HepG2 (cell line): Measurements from ENCODE around the gene PRKG1. TPM values are rescaled to one million over a fixed set of nuclear protein-coding genes. Genes with fewer than 3 reads are reported as not detected.

ENCODE experiments used
- BHLHE40 ChIP-seq: IDR thresholded peaks from 2 replicates; pipeline ENCODE4 v1.6.1; 2011; ENCODE audit warnings: low read length, improper control_type of control experiment
- FLYWCH1 ChIP-seq: sonication (generic); formaldehyde crosslinking; IDR thresholded peaks from 2 replicates; pipeline ENCODE4 v1.8.1; 2023; ENCODE audit warnings: mild to moderate bottlenecking, missing genetic modification reagents
- HNRNPH1 ChIP-seq: fragments of 200-400 bp; formaldehyde crosslinking; optimal IDR thresholded peaks from 2 replicates; pipeline ENCODE3; 2017; ENCODE audit warnings: mild to moderate bottlenecking, low read depth, low read length
- NRL ChIP-seq: sonication (generic); formaldehyde crosslinking; IDR thresholded peaks from 2 replicates; pipeline ENCODE4 v1.5.0; 2020; ENCODE audit warnings: missing genetic modification reagents, mild to moderate bottlenecking, moderate library complexity, borderline replicate concordance
- PTBP1 ChIP-seq: fragments of 200-400 bp; formaldehyde crosslinking; IDR thresholded peaks from 2 replicates; pipeline ENCODE4 v1.6.1; 2018; ENCODE audit warnings: low read length, low read depth; ENCODE audit not compliant: poor library complexity, severe bottlenecking
- RBAK ChIP-seq: sonication (generic); formaldehyde crosslinking; IDR thresholded peaks from 2 replicates; pipeline ENCODE4 v1.5.1; 2020; ENCODE audit warnings: mild to moderate bottlenecking, missing genetic modification reagents
- REPIN1 ChIP-seq: sonication (generic); formaldehyde crosslinking; IDR thresholded peaks from 2 replicates; pipeline ENCODE4 v1.8.0; 2022; ENCODE audit warnings: missing genetic modification reagents, low read depth, mild to moderate bottlenecking, borderline replicate concordance
- RFX1 ChIP-seq: fragments of 450-650 bp; IDR thresholded peaks from 2 replicates; pipeline ENCODE4 v1.6.1; 2017
- TMF1 ChIP-seq: sonication (generic); formaldehyde crosslinking; IDR thresholded peaks from 2 replicates; pipeline ENCODE4 v1.8.1; 2022; ENCODE audit warnings: low read depth, missing genetic modification reagents
- ZMAT3 ChIP-seq: sonication (generic); formaldehyde crosslinking; conservative IDR thresholded peaks from 2 replicates; pipeline ENCODE4 v1.7.0; 2021; ENCODE audit warnings: missing genetic modification reagents
- ZNF766 ChIP-seq: sonication (generic); formaldehyde crosslinking; IDR thresholded peaks from 2 replicates; pipeline ENCODE4 v1.5.0; 2020; ENCODE audit warnings: missing genetic modification reagents, borderline replicate concordance
- polyA plus RNA-seq, 8 experiments: library from polyadenylated mRNA; depleted of rRNA in 3 of 8; stranded (reverse) in 7 of 8; unstranded in 1 of 8; fragments of >200 nt; fragmentation: Illumina TruSeq in 4 of 8; extraction: Trizol in 4 of 8; gene quantifications; 2 replicates each; pipeline versions ENCODE4 v1.2.1 to v1.2.3, GENCODE V29; 2011 to 2016; ENCODE audit warnings: low read depth in 4 of 8, missing spikeins in 1 of 8, mixed read lengths in 1 of 8; ENCODE audit not compliant: insufficient read depth in 1 of 8
- total RNA-seq, 5 experiments: library from RNA; depleted of rRNA; stranded (reverse); fragments of >200 nt; fragmentation: Illumina TruSeq; extraction: Trizol; gene quantifications; 2 replicates each; pipeline ENCODE4 v1.2.3, GENCODE V29; 2016; ENCODE audit warnings: low read depth in 1 of 5
- TF ChIP-seq, protein P1 (sequence below): sonication (generic); formaldehyde crosslinking; IDR thresholded peaks from 2 replicates; pipeline ENCODE4 v1.5.0; 2020; ENCODE audit warnings: mild to moderate bottlenecking, missing genetic modification reagents, borderline replicate concordance
- TF ChIP-seq, protein P2 (sequence below): IDR thresholded peaks from 2 replicates; pipeline ENCODE4 v1.6.1; 2016; ENCODE audit warnings: missing compliant biosample characterization, missing genetic modification reagents, borderline replicate concordance
- TF ChIP-seq, protein P3 (sequence below): sonication (generic); formaldehyde crosslinking; IDR thresholded peaks from 2 replicates; pipeline ENCODE4 v1.9.0; 2021; ENCODE audit warnings: missing genetic modification reagents, mild to moderate bottlenecking, borderline replicate concordance
- TF ChIP-seq, protein P4 (sequence below): sonication (generic); formaldehyde crosslinking; IDR thresholded peaks from 2 replicates; pipeline ENCODE4 v1.4.0; 2020; ENCODE audit warnings: missing genetic modification reagents

Gene PRKG1
- total and polyA plus RNA-seq, 2 of the 13 experiments (the other 11 are each of a cell fraction or from before 2014, with no cell fraction given): 0.01 TPM; not detected in 1

DNA sequence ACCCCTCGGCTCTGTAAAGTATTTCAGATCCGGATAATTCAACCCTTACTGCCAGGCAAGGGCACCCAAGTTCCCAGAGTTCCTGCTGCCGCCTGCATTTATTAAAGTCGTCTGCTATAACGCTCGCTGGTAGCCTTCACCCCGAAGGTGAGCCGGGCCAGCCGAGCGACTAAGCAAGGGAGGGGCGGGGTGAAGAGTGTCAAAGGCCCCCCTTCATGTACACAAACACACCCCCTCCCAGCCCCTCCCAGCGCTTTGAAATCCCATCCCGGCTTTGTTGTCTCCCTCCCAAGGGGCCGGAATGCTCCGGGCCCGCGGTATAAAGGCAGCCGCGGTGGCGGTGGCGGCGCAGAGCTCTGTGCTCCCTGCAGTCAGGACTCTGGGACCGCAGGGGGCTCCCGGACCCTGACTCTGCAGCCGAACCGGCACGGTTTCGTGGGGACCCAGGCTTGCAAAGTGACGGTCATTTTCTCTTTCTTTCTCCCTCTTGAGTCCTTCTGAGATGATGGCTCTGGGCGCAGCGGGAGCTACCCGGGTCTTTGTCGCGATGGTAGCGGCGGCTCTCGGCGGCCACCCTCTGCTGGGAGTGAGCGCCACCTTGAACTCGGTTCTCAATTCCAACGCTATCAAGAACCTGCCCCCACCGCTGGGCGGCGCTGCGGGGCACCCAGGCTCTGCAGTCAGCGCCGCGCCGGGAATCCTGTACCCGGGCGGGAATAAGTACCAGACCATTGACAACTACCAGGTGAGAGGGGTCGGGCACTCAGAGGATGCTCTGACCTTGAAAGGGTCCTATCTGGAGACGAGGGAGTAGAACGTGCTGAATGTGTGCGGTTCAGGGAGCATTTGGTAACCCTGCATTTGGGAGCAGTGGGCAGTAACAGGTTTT lies 1239.9 kb downstream of the PRKG1 start, which contains the start of gene DKK1 (continued):
- TF ChIP-seq RBAK: 0 out of 2 replicates have a peak, but pooled peaks have one; percentile 35
- peak; percentile 71; the same call in 1 of the 2 replicates for TF ChIP-seq REPIN1
- TF ChIP-seq NRL (CRISPR knock-in tag): peak; percentile 83; the same call in 1 of the 2 replicates
- TF ChIP-seq TMF1 (CRISPR knock-in tag): peak; percentile 23
- TF ChIP-seq, protein P1, sequence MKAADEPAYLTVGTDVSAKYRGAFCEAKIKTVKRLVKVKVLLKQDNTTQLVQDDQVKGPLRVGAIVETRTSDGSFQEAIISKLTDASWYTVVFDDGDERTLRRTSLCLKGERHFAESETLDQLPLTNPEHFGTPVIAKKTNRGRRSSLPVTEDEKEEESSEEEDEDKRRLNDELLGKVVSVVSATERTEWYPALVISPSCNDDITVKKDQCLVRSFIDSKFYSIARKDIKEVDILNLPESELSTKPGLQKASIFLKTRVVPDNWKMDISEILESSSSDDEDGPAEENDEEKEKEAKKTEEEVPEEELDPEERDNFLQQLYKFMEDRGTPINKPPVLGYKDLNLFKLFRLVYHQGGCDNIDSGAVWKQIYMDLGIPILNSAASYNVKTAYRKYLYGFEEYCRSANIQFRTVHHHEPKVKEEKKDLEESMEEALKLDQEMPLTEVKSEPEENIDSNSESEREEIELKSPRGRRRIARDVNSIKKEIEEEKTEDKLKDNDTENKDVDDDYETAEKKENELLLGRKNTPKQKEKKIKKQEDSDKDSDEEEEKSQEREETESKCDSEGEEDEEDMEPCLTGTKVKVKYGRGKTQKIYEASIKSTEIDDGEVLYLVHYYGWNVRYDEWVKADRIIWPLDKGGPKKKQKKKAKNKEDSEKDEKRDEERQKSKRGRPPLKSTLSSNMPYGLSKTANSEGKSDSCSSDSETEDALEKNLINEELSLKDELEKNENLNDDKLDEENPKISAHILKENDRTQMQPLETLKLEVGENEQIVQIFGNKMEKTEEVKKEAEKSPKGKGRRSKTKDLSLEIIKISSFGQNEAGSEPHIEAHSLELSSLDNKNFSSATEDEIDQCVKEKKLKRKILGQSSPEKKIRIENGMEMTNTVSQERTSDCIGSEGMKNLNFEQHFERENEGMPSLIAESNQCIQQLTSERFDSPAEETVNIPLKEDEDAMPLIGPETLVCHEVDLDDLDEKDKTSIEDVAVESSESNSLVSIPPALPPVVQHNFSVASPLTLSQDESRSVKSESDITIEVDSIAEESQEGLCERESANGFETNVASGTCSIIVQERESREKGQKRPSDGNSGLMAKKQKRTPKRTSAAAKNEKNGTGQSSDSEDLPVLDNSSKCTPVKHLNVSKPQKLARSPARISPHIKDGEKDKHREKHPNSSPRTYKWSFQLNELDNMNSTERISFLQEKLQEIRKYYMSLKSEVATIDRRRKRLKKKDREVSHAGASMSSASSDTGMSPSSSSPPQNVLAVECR: peak; percentile 82
- TF ChIP-seq HNRNPH1: no peak
- TF ChIP-seq FLYWCH1 (CRISPR knock-in tag): no peak
- TF ChIP-seq, protein P2, sequence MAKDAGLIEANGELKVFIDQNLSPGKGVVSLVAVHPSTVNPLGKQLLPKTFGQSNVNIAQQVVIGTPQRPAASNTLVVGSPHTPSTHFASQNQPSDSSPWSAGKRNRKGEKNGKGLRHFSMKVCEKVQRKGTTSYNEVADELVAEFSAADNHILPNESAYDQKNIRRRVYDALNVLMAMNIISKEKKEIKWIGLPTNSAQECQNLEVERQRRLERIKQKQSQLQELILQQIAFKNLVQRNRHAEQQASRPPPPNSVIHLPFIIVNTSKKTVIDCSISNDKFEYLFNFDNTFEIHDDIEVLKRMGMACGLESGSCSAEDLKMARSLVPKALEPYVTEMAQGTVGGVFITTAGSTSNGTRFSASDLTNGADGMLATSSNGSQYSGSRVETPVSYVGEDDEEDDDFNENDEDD: no peak
- no peak for TF ChIP-seq PTBP1
- TF ChIP-seq, protein P3, sequence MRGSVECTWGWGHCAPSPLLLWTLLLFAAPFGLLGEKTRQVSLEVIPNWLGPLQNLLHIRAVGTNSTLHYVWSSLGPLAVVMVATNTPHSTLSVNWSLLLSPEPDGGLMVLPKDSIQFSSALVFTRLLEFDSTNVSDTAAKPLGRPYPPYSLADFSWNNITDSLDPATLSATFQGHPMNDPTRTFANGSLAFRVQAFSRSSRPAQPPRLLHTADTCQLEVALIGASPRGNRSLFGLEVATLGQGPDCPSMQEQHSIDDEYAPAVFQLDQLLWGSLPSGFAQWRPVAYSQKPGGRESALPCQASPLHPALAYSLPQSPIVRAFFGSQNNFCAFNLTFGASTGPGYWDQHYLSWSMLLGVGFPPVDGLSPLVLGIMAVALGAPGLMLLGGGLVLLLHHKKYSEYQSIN (CRISPR knock-in tag): no peak
- no peak for TF ChIP-seq RFX1
- no peak; the same call in 1 of the 2 replicates for TF ChIP-seq ZNF766 (CRISPR knock-in tag)
- 0 out of 2 replicates have a peak, but pooled peaks have one; percentile 12 for TF ChIP-seq BHLHE40
- no peak; the same call in 1 of the 2 replicates for TF ChIP-seq ZMAT3 (CRISPR knock-in tag)
- TF ChIP-seq, protein P4, sequence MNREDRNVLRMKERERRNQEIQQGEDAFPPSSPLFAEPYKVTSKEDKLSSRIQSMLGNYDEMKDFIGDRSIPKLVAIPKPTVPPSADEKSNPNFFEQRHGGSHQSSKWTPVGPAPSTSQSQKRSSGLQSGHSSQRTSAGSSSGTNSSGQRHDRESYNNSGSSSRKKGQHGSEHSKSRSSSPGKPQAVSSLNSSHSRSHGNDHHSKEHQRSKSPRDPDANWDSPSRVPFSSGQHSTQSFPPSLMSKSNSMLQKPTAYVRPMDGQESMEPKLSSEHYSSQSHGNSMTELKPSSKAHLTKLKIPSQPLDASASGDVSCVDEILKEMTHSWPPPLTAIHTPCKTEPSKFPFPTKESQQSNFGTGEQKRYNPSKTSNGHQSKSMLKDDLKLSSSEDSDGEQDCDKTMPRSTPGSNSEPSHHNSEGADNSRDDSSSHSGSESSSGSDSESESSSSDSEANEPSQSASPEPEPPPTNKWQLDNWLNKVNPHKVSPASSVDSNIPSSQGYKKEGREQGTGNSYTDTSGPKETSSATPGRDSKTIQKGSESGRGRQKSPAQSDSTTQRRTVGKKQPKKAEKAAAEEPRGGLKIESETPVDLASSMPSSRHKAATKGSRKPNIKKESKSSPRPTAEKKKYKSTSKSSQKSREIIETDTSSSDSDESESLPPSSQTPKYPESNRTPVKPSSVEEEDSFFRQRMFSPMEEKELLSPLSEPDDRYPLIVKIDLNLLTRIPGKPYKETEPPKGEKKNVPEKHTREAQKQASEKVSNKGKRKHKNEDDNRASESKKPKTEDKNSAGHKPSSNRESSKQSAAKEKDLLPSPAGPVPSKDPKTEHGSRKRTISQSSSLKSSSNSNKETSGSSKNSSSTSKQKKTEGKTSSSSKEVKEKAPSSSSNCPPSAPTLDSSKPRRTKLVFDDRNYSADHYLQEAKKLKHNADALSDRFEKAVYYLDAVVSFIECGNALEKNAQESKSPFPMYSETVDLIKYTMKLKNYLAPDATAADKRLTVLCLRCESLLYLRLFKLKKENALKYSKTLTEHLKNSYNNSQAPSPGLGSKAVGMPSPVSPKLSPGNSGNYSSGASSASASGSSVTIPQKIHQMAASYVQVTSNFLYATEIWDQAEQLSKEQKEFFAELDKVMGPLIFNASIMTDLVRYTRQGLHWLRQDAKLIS (CRISPR knock-in tag): peak; percentile 95
